ENCODE measurements around the gene TRAM2. TPM values are rescaled to one million over a fixed set of nuclear protein-coding genes. Genes with fewer than 3 reads are reported as not detected.

Gene TRAM2
- total RNA-seq, 1 donor from 2014 or later = 11.0 TPM

DNA sequence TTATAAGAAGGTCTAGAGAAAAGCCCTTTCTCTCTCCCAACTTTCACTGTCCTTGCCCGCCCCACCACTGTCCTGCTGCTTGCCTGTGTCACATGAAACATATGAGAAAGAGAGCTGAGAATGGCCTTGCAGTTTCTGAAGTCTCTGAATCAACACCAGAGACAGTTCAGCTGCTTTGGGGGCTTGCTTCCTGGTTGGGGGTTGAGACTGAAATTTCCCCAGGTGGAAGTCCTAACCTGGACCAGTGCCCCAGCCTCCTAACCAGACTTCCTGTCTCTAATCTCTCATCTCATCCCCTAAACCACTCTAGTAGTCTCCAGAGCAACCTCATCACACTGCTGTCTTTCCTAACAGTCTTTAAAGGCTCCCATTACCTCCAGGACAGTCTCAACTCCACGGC lies 10.7 kb downstream of the TRAM2 start:
- H3K4me3 ChIP-seq = no peak overlapping the region
- intact Hi-C loops (cut with DNase I) = no loop called here
- no peak for DNase-seq (ENCODE audit: extremely low spot score in 2 of 2)
- no peaks in the 10 kb centered on the region for H3K9me3 ChIP-seq
- peaks cover 56% of the 10 kb centered on the region for H3K4me1 ChIP-seq
- peak overlapping the region; percentile 36 for H3K27ac ChIP-seq
- H3K27me3 ChIP-seq = no peaks in the 10 kb centered on the region
- TF ChIP-seq, protein P1, sequence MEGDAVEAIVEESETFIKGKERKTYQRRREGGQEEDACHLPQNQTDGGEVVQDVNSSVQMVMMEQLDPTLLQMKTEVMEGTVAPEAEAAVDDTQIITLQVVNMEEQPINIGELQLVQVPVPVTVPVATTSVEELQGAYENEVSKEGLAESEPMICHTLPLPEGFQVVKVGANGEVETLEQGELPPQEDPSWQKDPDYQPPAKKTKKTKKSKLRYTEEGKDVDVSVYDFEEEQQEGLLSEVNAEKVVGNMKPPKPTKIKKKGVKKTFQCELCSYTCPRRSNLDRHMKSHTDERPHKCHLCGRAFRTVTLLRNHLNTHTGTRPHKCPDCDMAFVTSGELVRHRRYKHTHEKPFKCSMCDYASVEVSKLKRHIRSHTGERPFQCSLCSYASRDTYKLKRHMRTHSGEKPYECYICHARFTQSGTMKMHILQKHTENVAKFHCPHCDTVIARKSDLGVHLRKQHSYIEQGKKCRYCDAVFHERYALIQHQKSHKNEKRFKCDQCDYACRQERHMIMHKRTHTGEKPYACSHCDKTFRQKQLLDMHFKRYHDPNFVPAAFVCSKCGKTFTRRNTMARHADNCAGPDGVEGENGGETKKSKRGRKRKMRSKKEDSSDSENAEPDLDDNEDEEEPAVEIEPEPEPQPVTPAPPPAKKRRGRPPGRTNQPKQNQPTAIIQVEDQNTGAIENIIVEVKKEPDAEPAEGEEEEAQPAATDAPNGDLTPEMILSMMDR (IDR thresholded peaks at IDR 0.05) = no peak
- TF ChIP-seq POLR2AphosphoS5 (IDR thresholded peaks at IDR 0.05; ENCODE audit: insufficient read depth in 1 of 2, low read depth in 1 of 2) (no peak), POLR2A (IDR thresholded peaks at IDR 0.05) (no peak)
- no peaks in the 10 kb centered on the region for H3K36me3 ChIP-seq

DNA sequence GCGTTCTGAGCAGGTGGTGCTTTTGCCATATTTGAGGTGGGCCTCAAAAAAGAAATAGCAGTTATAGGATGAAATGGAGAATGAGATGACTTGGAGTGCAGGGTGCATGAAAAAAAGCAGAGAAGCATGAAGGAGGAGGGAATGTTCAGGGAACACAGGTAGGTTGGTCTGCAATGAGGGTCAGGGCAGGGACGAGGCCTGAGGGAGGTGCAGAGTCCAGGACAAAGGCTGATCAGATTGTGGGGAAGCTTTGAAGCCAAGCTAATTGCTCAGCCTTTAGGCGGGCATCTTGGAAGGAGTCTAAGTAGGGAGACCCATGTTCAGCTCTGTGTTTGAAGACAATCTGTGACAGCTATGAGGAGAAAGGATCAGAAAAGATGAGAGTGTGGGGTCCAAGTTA lies 12.0 kb downstream of the TRAM2 start:
- no peaks in the 10 kb centered on the region for H3K36me3 ChIP-seq
- no peak overlapping the region for H3K27ac ChIP-seq
- no peak overlapping the region for H3K4me3 ChIP-seq
- H3K9me3 ChIP-seq = no peaks in the 10 kb centered on the region
- peaks cover 42% of the 10 kb centered on the region for H3K4me1 ChIP-seq
- no peak for DNase-seq (ENCODE audit: extremely low spot score in 2 of 2)
- no peaks in the 10 kb centered on the region for H3K27me3 ChIP-seq
- TF ChIP-seq, protein P1 (IDR thresholded peaks at IDR 0.05) = no peak
- TF ChIP-seq POLR2A (IDR thresholded peaks at IDR 0.05) (no peak), POLR2AphosphoS5 (IDR thresholded peaks at IDR 0.05; ENCODE audit: insufficient read depth in 1 of 2, low read depth in 1 of 2) (no peak)
- intact Hi-C loops (cut with DNase I) = no loop called here

DNA sequence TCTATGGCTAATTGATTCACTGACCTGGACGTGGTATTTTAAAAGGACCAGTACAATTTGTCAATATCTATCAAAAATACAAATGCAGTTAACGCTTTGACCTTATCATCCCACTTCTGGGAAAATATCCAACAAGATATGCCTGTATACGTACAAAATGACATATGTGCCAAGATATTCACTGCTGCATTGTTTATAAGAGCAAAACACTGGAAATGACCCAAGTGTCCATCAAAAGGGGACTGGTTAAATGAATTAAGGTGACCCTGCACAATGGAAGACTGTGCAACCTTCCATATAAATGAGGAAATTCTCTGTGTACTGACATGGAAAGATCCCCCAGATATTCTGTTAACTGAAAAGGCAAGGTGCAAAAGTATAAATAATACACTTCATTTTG lies 13.9 kb downstream of the TRAM2 start:
- DNase-seq (ENCODE audit: extremely low spot score in 2 of 2) = no peak
- peaks cover 38% of the 10 kb centered on the region for H3K4me1 ChIP-seq

DNA sequence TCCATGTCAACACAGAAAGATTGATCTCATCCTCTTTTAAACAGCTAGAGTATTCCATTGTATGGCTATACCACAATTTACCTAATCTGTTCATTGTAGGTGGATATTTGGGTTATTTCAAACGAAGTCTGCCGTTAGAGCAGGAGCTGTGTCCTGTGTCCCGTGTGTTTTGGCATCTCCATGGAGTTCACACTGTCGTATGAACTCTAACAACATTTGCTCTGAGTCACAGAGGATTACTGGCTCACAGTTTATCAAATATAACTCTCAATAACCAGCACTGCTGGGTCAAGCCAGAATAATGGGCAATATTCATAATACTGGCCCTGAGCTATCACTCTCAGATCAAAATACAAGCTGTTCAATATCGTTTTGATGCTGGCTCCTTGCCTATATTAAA lies 16.4 kb downstream of the TRAM2 start:
- Histone ChIP-seq H3K9me3 (no peaks in the 10 kb centered on the region), H3K27me3 (no peaks in the 10 kb centered on the region), H3K4me3 (no peak overlapping the region), H3K27ac (no peak overlapping the region), H3K4me1 (peaks cover 32% of the 10 kb centered on the region), H3K36me3 (no peaks in the 10 kb centered on the region)
- intact Hi-C loops (cut with DNase I) = no loop called here
- no peak for TF ChIP-seq POLR2AphosphoS5 (IDR thresholded peaks at IDR 0.05; ENCODE audit: insufficient read depth in 1 of 2, low read depth in 1 of 2)
- TF ChIP-seq, protein P1 (IDR thresholded peaks at IDR 0.05) = no peak
- TF ChIP-seq POLR2A (IDR thresholded peaks at IDR 0.05) = no peak
- DNase-seq (ENCODE audit: extremely low spot score in 2 of 2) = no peak

More for the DNA sequence above, 13.9 kb downstream of the TRAM2 start:
- Histone ChIP-seq H3K27ac (no peak overlapping the region), H3K4me3 (no peak overlapping the region), H3K36me3 (no peaks in the 10 kb centered on the region), H3K27me3 (no peaks in the 10 kb centered on the region), H3K9me3 (no peaks in the 10 kb centered on the region)
- intact Hi-C loops (cut with DNase I) = no loop called here
- TF ChIP-seq, protein P1 (IDR thresholded peaks at IDR 0.05) = no peak
- TF ChIP-seq POLR2AphosphoS5 (IDR thresholded peaks at IDR 0.05; ENCODE audit: insufficient read depth in 1 of 2, low read depth in 1 of 2) (no peak), POLR2A (IDR thresholded peaks at IDR 0.05) (no peak)

DNA sequence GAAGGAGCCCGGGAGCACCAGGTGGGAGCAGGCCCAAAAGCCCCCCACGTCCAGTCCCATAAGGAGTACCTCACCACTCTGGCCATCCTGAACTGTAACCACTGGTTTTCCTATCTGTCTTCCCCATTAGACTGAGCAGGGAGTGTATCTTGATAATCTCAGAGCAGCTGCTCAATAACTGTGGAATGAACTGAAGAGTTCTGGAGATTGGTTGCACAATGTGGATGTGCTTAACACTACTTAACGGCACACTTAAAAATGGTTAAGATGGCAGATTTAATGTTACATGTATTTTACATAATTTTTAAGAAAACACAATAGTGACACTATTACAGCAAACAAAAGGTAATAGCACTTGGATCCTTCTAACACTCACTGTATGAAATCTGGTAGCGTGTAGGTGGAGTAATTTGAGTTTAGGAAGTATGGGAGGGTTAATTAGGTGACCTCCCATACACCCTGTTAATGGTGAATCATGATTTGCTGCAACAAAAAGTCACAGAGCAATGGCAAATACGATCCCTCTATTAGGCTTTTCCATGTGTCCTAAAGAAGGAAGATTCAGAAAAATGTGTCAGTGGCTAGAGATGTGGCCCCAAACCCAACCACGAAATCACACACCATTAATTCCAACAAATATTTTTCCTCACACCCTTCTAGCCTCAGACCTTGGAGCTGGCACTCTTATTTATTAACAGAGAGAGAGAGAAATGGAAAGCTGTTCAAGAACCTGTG lies 18.4 kb downstream of the TRAM2 start:
- intact Hi-C loops (cut with DNase I) = no loop called here
- Histone ChIP-seq H3K27me3 (no peaks in the 10 kb centered on the region), H3K4me1 (peaks cover 22% of the 10 kb centered on the region), H3K9me3 (no peaks in the 10 kb centered on the region), H3K4me3 (no peak overlapping the region), H3K36me3 (no peaks in the 10 kb centered on the region), H3K27ac (peak overlapping the region; percentile 20)
- TF ChIP-seq, protein P1 (IDR thresholded peaks at IDR 0.05) = no peak
- TF ChIP-seq POLR2AphosphoS5 (IDR thresholded peaks at IDR 0.05; ENCODE audit: insufficient read depth in 1 of 2, low read depth in 1 of 2) = no peak
- TF ChIP-seq POLR2A (IDR thresholded peaks at IDR 0.05) = no peak
- DNase-seq (ENCODE audit: extremely low spot score in 2 of 2) = no peak

Data from vagina (tissue), 2 donors.